ENCODE data around the gene PDIA3.

Gene PDIA3

DNA sequence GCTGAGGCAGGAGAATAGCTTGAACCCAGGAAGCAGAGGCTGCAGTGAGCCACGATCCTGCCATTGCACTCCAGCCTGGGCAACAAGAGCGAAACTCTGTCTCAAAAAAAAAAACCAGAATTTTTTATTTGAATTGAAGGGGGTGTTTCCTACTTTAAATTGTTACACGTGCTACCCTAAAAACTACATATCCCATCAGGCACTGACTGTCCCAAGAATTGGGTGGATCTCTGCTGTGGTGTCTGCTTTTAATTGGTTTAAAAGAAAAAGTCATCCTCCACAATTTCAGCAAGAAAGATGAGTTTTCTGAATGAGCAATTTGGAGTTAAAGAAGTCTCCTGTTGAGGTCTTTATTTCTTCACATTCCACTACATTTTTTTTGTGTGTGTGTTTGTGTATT lies 2.1 kb downstream of the PDIA3 start:
- DNase-seq (ENCODE audit: low spot score): no peak
- in situ Hi-C loops (cut with MboI; ENCODE audit: low sequenced_read_pairs, unreplicated experiment): no loop called here
- no peak for TF ChIP-seq CTCF (IDR thresholded peaks at IDR 0.05; ENCODE audit: borderline replicate concordance, control extremely low read depth, extremely low read depth, insufficient read depth, missing control alignments)

- TF ChIP-seq CTCF (IDR thresholded peaks at IDR 0.05; ENCODE audit: borderline replicate concordance, control extremely low read depth, extremely low read depth, insufficient read depth, missing control alignments): no peak
- peak; percentile 70 for DNase-seq (ENCODE audit: low spot score)
- in situ Hi-C loops (cut with MboI; ENCODE audit: low sequenced_read_pairs, unreplicated experiment): no loop called here
These were observed 3.6 kb downstream of the PDIA3 start for GRCh38 chr15:43749690-43750345.

- no peak for TF ChIP-seq CTCF (IDR thresholded peaks at IDR 0.05; ENCODE audit: borderline replicate concordance, control extremely low read depth, extremely low read depth, insufficient read depth, missing control alignments)
- DNase-seq (ENCODE audit: low spot score): no peak
- in situ Hi-C loops (cut with MboI; ENCODE audit: low sequenced_read_pairs, unreplicated experiment): no loop called here
These were observed 5.6 kb downstream of the PDIA3 start for GRCh38 chr15:43751885-43752284.

DNA sequence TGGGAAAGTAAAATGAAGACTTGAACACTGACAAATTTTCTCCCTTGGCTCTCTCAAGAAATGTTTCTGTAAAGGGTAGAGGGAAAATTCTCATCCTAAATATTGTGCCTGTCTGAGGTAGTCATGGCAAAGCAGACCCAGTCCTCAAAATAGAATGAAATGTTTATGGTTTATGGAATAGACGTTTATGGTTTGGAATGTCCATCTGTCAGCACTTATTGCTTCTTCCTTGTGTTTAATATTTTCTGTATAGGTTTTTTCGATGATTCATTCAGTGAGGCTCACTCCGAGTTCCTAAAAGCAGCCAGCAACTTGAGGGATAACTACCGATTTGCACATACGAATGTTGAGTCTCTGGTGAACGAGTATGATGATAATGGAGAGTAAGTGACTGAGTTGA lies 16.6 kb downstream of the PDIA3 start:
- no peak for DNase-seq (ENCODE audit: low spot score)
- in situ Hi-C loops (cut with MboI; ENCODE audit: low sequenced_read_pairs, unreplicated experiment): no loop called here
- TF ChIP-seq CTCF (IDR thresholded peaks at IDR 0.05; ENCODE audit: borderline replicate concordance, control extremely low read depth, extremely low read depth, insufficient read depth, missing control alignments): no peak

DNA sequence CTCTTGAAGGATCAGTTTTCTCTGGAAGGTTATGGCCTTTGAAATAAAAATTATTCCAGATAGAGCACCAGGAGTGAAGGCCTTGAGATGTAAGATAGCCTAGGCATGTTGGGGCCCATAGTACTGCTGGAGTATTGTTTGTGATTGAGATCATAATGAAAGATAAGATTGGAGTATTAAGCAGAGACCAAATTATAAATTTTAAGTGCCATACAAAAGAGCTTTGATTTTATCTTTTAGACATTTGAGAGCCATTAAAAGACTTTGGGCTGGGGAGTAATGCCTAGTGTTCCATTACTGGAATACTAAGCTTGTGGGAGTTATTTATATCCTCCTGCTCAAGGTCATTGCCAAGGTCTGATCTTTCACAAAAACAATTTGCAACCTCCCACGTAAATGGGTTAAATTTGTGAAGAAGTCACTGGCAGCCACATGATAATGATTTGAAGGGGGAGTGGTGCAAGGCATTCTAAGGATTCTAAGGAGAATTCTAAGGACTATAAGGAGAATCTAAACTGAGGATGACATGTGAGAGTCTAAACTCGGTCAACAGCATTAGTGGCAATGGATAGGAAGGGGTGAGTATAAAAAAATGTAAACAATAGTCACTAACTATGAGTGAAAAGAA lies 17.7 kb downstream of the PDIA3 start:
- no peak for TF ChIP-seq CTCF (IDR thresholded peaks at IDR 0.05; ENCODE audit: borderline replicate concordance, control extremely low read depth, extremely low read depth, insufficient read depth, missing control alignments)
- in situ Hi-C loops (cut with MboI; ENCODE audit: low sequenced_read_pairs, unreplicated experiment): no loop called here
- no peak for DNase-seq (ENCODE audit: low spot score)

DNA sequence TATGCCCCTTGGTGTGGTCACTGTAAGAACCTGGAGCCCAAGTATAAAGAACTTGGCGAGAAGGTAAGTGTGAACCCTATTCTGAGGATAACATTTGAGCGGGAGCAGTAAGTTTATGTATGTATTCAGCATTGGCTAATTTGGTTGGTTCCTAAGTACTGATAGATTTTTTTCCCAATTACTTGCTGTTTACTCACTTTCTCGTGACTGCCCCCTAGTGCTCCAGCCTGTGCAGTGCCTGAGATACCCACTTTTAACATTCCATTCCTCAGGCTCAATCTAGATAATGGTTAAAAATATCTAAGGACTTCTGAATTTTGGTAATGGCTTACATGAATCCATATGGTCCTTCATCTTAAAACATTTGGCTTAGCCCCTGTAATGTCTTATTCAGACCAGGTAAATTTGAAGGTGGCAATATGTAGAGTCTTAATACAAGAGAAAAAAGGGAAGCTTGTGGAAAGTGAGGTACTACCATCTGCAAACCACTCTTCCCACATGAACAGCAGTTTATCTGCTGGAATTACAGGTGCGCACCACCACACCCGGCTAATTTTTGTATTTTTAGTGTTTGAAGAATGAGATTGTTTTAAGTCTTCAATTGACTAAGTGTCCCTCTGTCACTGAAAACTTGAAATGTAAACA lies 23.5 kb downstream of the PDIA3 start:
- in situ Hi-C loops (cut with MboI; ENCODE audit: low sequenced_read_pairs, unreplicated experiment): no loop called here
- peak; percentile 59 for DNase-seq (ENCODE audit: low spot score)
- peak; percentile 85 for TF ChIP-seq CTCF (IDR thresholded peaks at IDR 0.05; ENCODE audit: borderline replicate concordance, control extremely low read depth, extremely low read depth, insufficient read depth, missing control alignments)
